Fibroblast of lung (primary cell): ENCODE measurements around the gene KRT222. TPM values are rescaled to one million over a fixed set of nuclear protein-coding genes. Genes with fewer than 3 reads are reported as not detected.

Source experiments
- DNase-seq, 2 donors: peaks; one replicate each; pipeline versions ENCODE4 v3.0.0 to v3.0.0-alpha.2; 2010; ENCODE audit warnings: low read depth in 2 of 2
- H2AFZ ChIP-seq: 2 replicates; pipeline ENCODE4 v1.5.1; 2012; ENCODE audit warnings: low read length, control low read depth, inconsistent platforms
- H3K27ac ChIP-seq: 2 replicates; pipeline ENCODE4 v1.5.1; 2011; ENCODE audit warnings: low read length, control low read depth; ENCODE audit not compliant: insufficient read depth
- H3K27me3 ChIP-seq: 2 replicates; pipeline ENCODE4 v1.5.1; 2011; ENCODE audit warnings: mild to moderate bottlenecking, low read length; ENCODE audit not compliant: control insufficient read depth, insufficient read depth
- H3K36me3 ChIP-seq: 2 replicates; pipeline ENCODE4 v1.5.1; 2011; ENCODE audit warnings: low read length; ENCODE audit not compliant: control insufficient read depth, insufficient read depth
- H3K4me1 ChIP-seq: 2 replicates; pipeline ENCODE4 v1.5.1; 2011; ENCODE audit warnings: low read length; ENCODE audit not compliant: control insufficient read depth, insufficient read depth; ENCODE audit errors: extremely low read depth
- H3K4me2 ChIP-seq: 2 replicates; pipeline ENCODE4 v1.5.1; 2011; ENCODE audit warnings: low read length, control low read depth; ENCODE audit not compliant: insufficient read depth; ENCODE audit errors: extremely low read depth
- H3K4me3 ChIP-seq, 4 experiments: fragments of 200-600 bp in 1 of 4; sonication (generic) in 1 of 4; replicated peaks in 1 of 4; 2 replicates each; pipeline ENCODE4 v1.5.1; 2011 to 2016; ENCODE audit warnings: low read length in 4 of 4, low read depth in 3 of 4, mild to moderate bottlenecking in 3 of 4, control low read depth in 2 of 4, inconsistent platforms in 1 of 4, mixed read lengths in 1 of 4; ENCODE audit not compliant: insufficient read depth in 1 of 4; ENCODE audit errors: control extremely low read depth in 1 of 4
- H3K79me2 ChIP-seq: 2 replicates; pipeline ENCODE4 v1.5.1; 2012; ENCODE audit warnings: mild to moderate bottlenecking, low read length, inconsistent platforms; ENCODE audit not compliant: control insufficient read depth, insufficient read depth
- H3K9ac ChIP-seq: 2 replicates; pipeline ENCODE4 v1.5.1; 2011; ENCODE audit warnings: mild to moderate bottlenecking, low read length, control low read depth; ENCODE audit not compliant: insufficient read depth
- H3K9me3 ChIP-seq: 2 replicates; pipeline ENCODE4 v1.5.1; 2012; ENCODE audit warnings: low read depth, low read length; ENCODE audit not compliant: control insufficient read depth, insufficient read depth
- H4K20me1 ChIP-seq: 2 replicates; pipeline ENCODE4 v1.5.1; 2011; ENCODE audit warnings: low read length; ENCODE audit not compliant: control insufficient read depth, insufficient read depth; ENCODE audit errors: extremely low read depth
- EZH2 ChIP-seq: IDR thresholded peaks from 2 replicates; pipeline ENCODE4 v1.5.1; 2012; ENCODE audit warnings: low read length, control low read depth, mild to moderate bottlenecking; ENCODE audit errors: missing control alignments
- polyA plus RNA-seq, 2 donors: library from polyadenylated mRNA; depleted of rRNA in 1 of 2; stranded (reverse) in 1 of 2; unstranded in 1 of 2; fragments of >200 nt; gene quantifications; 2 replicates each; pipeline ENCODE4 v1.2.1, GENCODE V29; 2011 to 2012; ENCODE audit warnings: missing spikeins in 1 of 2
- total RNA-seq: library from RNA; depleted of rRNA; stranded (reverse); fragments of >200 nt; gene quantifications from 2 replicates; pipeline ENCODE4 v1.2.1, GENCODE V29; 2014
- TF ChIP-seq, protein P1 (sequence below), 2 donors: IDR thresholded peaks in 1 of 2; conservative IDR thresholded peaks in 1 of 2; 1 replicate in 1 of 2; 2 replicates in 1 of 2; pipeline ENCODE4 v1.5.1; 2011 to 2012; ENCODE audit warnings: low read length in 2 of 2, control low read depth in 1 of 2, inconsistent platforms in 1 of 2, low read depth in 1 of 2, mild to moderate bottlenecking in 1 of 2

KRT222 gene
- total and polyA plus RNA-seq, 2 donors (not counting 1 experiment from before 2014, with no cell fraction given), result 0.33 TPM; not detected in 1

DNA sequence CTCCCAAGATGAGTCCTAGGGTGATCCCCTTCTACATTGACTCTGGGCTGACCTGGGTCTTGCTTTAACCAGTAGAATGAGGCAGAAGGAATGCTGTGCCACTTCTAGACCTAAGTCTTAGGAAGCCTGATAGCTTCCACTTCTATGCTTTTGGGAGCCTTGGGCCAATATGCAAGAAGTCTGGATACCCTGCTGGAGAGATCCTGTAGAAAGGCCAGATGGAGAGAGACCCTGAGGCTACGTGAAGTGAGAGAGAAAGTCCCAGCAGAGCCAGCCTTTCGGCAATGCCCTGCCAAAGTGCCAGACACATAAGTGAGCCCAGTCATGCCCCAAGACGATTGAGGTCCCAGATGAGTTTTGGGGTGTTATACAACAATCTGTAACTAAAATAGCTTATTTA lies 1.7 kb downstream of the KRT222 start:
- no peak overlapping the region for H3K4me2 ChIP-seq
- no peak for DNase-seq
- H3K9ac ChIP-seq, result no peak overlapping the region
- TF ChIP-seq, protein P1, sequence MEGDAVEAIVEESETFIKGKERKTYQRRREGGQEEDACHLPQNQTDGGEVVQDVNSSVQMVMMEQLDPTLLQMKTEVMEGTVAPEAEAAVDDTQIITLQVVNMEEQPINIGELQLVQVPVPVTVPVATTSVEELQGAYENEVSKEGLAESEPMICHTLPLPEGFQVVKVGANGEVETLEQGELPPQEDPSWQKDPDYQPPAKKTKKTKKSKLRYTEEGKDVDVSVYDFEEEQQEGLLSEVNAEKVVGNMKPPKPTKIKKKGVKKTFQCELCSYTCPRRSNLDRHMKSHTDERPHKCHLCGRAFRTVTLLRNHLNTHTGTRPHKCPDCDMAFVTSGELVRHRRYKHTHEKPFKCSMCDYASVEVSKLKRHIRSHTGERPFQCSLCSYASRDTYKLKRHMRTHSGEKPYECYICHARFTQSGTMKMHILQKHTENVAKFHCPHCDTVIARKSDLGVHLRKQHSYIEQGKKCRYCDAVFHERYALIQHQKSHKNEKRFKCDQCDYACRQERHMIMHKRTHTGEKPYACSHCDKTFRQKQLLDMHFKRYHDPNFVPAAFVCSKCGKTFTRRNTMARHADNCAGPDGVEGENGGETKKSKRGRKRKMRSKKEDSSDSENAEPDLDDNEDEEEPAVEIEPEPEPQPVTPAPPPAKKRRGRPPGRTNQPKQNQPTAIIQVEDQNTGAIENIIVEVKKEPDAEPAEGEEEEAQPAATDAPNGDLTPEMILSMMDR (conservative IDR thresholded peaks at IDR 0.05 in 1 of 2, IDR thresholded peaks at IDR 0.05 in 1 of 2; ENCODE audit: low read depth in 1 of 2, low read length in 2 of 2), result no peak
- no peak for TF ChIP-seq EZH2
- peaks cover 14% of the 10 kb centered on the region for H3K27me3 ChIP-seq
- H3K27ac ChIP-seq, result no peak overlapping the region
- H3K36me3 ChIP-seq, result no peaks in the 10 kb centered on the region
- no peak overlapping the region for H3K4me3 ChIP-seq
- no peak overlapping the region for H2AFZ ChIP-seq
- H4K20me1 ChIP-seq, result no peaks in the 10 kb centered on the region
- no peaks in the 10 kb centered on the region for H3K9me3 ChIP-seq
- H3K4me1 ChIP-seq, result no peaks in the 10 kb centered on the region
- no peaks in the 10 kb centered on the region for H3K79me2 ChIP-seq

DNA sequence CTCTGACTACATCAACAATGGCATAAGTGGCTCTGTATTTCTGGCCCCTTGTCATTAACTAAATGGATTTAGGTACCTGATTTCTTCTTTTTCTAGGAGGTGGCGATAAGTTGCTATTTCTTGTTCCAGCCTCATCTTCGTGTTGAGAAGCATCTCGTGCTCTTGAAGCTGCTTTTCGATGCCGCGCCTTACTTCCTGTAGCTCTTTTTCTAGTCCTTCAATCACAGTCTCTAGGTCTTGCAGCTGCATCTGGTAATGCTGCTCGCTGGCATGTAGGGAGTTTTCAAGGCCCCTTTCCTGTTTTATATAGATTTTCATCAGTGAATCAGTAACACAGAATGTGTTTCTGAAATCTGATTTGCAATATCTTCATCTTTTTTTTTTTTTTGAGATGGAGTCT lies 5.1 kb downstream of the KRT222 start:
- Histone ChIP-seq H2AFZ (no peak overlapping the region), H3K9ac (no peak overlapping the region), H3K4me3 (no peak overlapping the region), H3K4me2 (no peak overlapping the region), H3K36me3 (no peaks in the 10 kb centered on the region), H3K27me3 (peaks cover 7% of the 10 kb centered on the region), H3K4me1 (no peaks in the 10 kb centered on the region), H3K79me2 (no peaks in the 10 kb centered on the region), H3K9me3 (no peaks in the 10 kb centered on the region), H3K27ac (no peak overlapping the region), H4K20me1 (no peaks in the 10 kb centered on the region)
- TF ChIP-seq, protein P1 (conservative IDR thresholded peaks at IDR 0.05 in 1 of 2, IDR thresholded peaks at IDR 0.05 in 1 of 2; ENCODE audit: low read depth in 1 of 2, low read length in 2 of 2), result no peak
- no peak for TF ChIP-seq EZH2
- no peak for DNase-seq

DNA sequence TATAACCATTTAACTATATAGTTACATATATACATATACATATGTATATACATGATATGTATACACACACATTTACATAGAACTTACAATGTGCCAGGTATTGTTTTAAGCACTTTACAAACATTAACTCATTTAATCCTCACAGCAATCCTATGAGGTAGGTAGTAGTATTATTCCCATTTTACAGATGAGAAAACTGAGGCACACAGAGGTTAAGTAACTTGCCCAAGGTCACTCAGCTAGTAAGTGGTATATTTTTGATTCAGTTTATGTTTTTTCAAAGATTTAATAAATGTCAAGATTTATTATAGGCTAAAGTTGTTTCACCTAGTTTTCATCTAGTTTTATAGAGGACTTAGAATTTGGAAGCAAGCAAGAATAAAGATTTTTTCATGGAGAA lies 6.6 kb downstream of the KRT222 start:
- Histone ChIP-seq H3K9ac (no peak overlapping the region), H3K27me3 (peaks cover 2% of the 10 kb centered on the region), H3K79me2 (no peaks in the 10 kb centered on the region), H3K4me2 (no peak overlapping the region), H3K4me3 (no peak overlapping the region), H2AFZ (no peak overlapping the region), H3K36me3 (no peaks in the 10 kb centered on the region), H3K9me3 (no peaks in the 10 kb centered on the region), H3K27ac (no peak overlapping the region), H4K20me1 (no peaks in the 10 kb centered on the region), H3K4me1 (no peaks in the 10 kb centered on the region)
- DNase-seq, result no peak
- TF ChIP-seq, protein P1 (conservative IDR thresholded peaks at IDR 0.05 in 1 of 2, IDR thresholded peaks at IDR 0.05 in 1 of 2; ENCODE audit: low read depth in 1 of 2, low read length in 2 of 2), result no peak
- no peak for TF ChIP-seq EZH2
